ENCODE results near the gene MST1R. TPM values are rescaled to one million over a fixed set of nuclear protein-coding genes. Genes with fewer than 3 reads are reported as not detected.

MST1R gene
- total and polyA plus RNA-seq, 2 donors (not counting 3 experiments of a cell fraction or from before 2014, with no cell fraction given): 0.93 to 2.4 TPM

DNA sequence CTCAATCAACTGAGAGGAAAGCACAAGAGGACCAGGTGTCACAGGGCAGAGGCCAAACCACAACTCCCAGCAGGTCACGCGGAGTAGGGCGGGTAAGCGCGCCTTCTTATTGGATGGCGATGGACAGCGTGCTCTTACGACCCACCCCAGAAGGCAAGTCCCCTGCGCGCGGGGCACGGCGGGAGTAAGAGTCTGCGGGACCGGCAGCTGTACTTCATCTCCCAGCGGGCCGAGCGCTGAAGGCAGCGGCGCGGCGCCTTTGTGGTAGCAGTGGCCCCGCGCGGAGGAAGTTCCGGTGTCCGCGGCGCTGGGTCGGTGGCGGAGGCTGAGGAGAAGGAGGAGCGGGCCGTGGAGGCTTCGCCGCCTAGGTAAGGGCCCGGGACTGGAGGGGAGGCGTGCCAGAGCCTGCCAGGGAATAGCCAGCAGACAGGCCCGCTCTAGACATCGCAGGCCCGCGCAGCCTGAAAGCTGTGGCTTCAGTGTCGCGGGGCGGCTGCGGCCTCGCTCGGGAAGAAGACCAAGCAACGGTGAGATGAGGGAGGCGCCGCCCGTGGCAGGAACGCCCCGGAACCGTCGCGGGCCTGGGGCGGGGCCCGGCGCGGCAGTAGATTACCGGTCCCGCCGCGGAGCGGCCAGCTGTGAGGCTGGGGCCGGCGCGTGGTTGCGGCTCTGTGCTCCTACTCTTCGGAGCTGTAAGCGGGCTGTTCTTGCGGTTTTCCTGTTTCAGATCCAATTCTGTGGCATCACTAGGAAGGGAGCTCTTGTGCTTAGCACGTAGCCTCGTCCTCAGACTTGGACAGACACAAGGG, 36.4 kb upstream of the MST1R start, which contains the start of gene RBM6:
RBM6 (plus strand) TSS at position 293 of the 809 bp plus-strand sequence. CDS start 22,492 bp downstream, outside the sequence.
- Histone ChIP-seq H3K27me3 (ENCODE audit: control insufficient read depth in 2 of 2, insufficient read depth in 2 of 2, low read length in 2 of 2) (no peaks in the 10 kb centered on the region), H4K20me1 (replicated peaks; ENCODE audit: control insufficient read depth, extremely low read depth, insufficient read depth, low read length) (peaks cover 2% of the 10 kb centered on the region), H2AFZ (ENCODE audit: low read depth, low read length) (peak within 1 kb of the TSS; percentile 52), H3K9me3 (replicated peaks; ENCODE audit: control insufficient read depth, insufficient read depth, low read length) (no peaks in the 10 kb centered on the region), H3K4me3 (replicated peaks in 1 of 3; ENCODE audit: insufficient read depth in 1 of 3, low read depth in 1 of 3, low read length in 3 of 3) (peak within 1 kb of the TSS; percentile 44 to 85 (median 84)), H3K4me2 (ENCODE audit: insufficient read depth, low read length) (peak within 1 kb of the TSS; percentile 67), H3K27ac (ENCODE audit: insufficient read depth, low read depth, low read length) (peak within 1 kb of the TSS; percentile 64), H3K4me1 (ENCODE audit: control insufficient read depth, extremely low read depth, insufficient read depth, low read length) (peaks cover 5% of the 10 kb centered on the region), H3K9me1 (replicated peaks; ENCODE audit: control insufficient read depth, extremely low read depth, insufficient read depth, low read length) (no peaks in the 10 kb centered on the region), H3K36me3 (ENCODE audit: control insufficient read depth in 2 of 2, extremely low read depth in 1 of 2, insufficient read depth in 2 of 2, low read length in 2 of 2) (no peaks in the 10 kb centered on the region), H3K79me2 (ENCODE audit: control insufficient read depth, insufficient read depth, low read length) (peaks cover 42% of the 10 kb centered on the region), H3K9ac (replicated peaks; ENCODE audit: extremely low read depth, insufficient read depth, low read length) (peak within 1 kb of the TSS; percentile 79)
- ChIA-PET POLR2A (interaction anchor here (0.9 to 3.6 kb wide), 5 partner anchors 10 to 151 kb away, joined by 3 to 19 read pairs (median 5); partner anchors contain the start of gene MON1A), CTCF (interaction anchor here (0.7 to 2.1 kb wide), 8 partner anchors 10 to 239 kb away, joined by 3 to 16 read pairs (median 3); partner anchors contain the start of genes INKA1 and MON1A)
- peak; percentile 99 for FAIRE-seq
- intact Hi-C loops (cut with micrococcal nuclease): loop anchor here (1.0 to 10.0 kb wide), 2 partner anchors 11 to 145 kb away; partner anchors contain the start of genes MON1A and RBM5
- BruUV-seq (replicated peaks): TSS peak; percentile 84
- dilution Hi-C loops (cut with MboI; ENCODE audit: extremely low pct_ligation_motif_present, low sequenced_read_pairs): no loop called here
- TF ChIP-seq JUN (IDR thresholded peaks at IDR 0.05; ENCODE audit: borderline replicate concordance, insufficient read depth, insufficient read length, low read depth) (no peak), EZH2 (IDR thresholded peaks at IDR 0.05; ENCODE audit: borderline replicate concordance, low read depth, low read length, severe bottlenecking) (no peak), POLR2A (IDR thresholded peaks at IDR 0.05; ENCODE audit: low read depth, low read length) (peak; percentile 98), GATA2 (IDR thresholded peaks at IDR 0.05; ENCODE audit: insufficient read depth, insufficient read length, low read depth, low read length) (no peak), POLR2AphosphoS5 (IDR thresholded peaks at IDR 0.05; ENCODE audit: insufficient read depth, low read depth, low read length) (peak; percentile 98), MYC (IDR thresholded peaks at IDR 0.05; ENCODE audit: low read depth, low read length) (no peak), FOS (IDR thresholded peaks at IDR 0.05; ENCODE audit: borderline replicate concordance, insufficient read depth, low read length) (peak; percentile 23), MAX (IDR thresholded peaks at IDR 0.05; ENCODE audit: insufficient read depth, insufficient read length) (peak; percentile 80)
- TF ChIP-seq, protein P1, sequence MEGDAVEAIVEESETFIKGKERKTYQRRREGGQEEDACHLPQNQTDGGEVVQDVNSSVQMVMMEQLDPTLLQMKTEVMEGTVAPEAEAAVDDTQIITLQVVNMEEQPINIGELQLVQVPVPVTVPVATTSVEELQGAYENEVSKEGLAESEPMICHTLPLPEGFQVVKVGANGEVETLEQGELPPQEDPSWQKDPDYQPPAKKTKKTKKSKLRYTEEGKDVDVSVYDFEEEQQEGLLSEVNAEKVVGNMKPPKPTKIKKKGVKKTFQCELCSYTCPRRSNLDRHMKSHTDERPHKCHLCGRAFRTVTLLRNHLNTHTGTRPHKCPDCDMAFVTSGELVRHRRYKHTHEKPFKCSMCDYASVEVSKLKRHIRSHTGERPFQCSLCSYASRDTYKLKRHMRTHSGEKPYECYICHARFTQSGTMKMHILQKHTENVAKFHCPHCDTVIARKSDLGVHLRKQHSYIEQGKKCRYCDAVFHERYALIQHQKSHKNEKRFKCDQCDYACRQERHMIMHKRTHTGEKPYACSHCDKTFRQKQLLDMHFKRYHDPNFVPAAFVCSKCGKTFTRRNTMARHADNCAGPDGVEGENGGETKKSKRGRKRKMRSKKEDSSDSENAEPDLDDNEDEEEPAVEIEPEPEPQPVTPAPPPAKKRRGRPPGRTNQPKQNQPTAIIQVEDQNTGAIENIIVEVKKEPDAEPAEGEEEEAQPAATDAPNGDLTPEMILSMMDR (IDR thresholded peaks at IDR 0.05; ENCODE audit: extremely low read depth in 1 of 2, insufficient read depth in 1 of 2, low read depth in 1 of 2, low read length in 2 of 2): no peak
- peak; percentile 97 for DNase-seq (ENCODE audit: low read depth, low spot score)
